ENCODE data around the gene THRA. TPM values are rescaled to one million over a fixed set of nuclear protein-coding genes. Genes with fewer than 3 reads are reported as not detected.
A peak's percentile ranks its signal among the peaks of the same experiment; 100 is the strongest.

The THRA gene
- 10 to 100 TPM; 54.4 to 77.9 TPM for total RNA-seq
- long read RNA-seq, partial matches to known transcripts, result 4 of 9 reads
- long read RNA-seq, other reads (novel, unspliced or antisense), result 5 of 9 reads

- peak; percentile 82 to 88 for ATAC-seq
- intact Hi-C loops (cut with DNase I), result loop anchor here in 1 of 2 donors (2.0 kb wide), 1 partner anchor 50 kb away; no protein-coding TSS in a partner anchor
Measured at GRCh38 chr17:40062329-40063186, at the start of gene THRA. Gene THRA (plus strand): TSS chr17:40062965. CDS start chr17:40074489, 11,524 bp downstream.

DNA sequence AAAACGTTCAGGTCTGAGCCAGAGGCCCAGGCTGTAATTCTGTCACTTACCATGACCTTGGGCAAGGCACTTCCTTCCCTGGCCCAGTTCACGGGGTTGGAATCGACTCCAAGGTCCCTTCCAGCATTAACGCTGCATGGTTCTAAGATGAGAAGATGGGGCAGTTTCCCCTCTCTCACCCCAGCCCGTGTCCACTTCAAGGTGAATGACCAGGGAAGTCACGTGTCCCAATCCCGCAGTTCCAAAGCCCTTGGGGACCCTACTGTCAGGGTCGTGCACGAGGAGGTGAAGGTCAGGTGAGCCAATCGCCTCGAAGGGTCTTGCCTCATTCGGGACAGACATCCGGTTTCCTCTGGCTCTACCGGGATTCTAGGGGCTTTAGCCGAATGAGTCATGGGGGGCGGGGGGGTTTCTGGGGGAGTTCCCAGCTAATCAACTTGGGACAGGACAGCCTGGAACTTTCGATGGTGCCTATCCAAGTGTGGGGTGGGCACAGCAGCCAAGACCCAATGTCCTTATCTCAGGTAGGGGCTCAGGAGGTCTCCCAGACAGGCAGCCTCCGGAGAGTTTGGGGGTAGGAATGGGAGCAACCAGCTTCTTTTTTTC is 48.3 kb upstream of the THRA start:
- ATAC-seq (peak in 1 of 2 donors; percentile 12), DNase-seq (peak; percentile 51)
- intact Hi-C loops (cut with DNase I), result loop anchor here (5.0 to 10.0 kb wide), 4 partner anchors 98 to 270 kb away; partner anchors contain the start of gene CDC6 (in 1 of the 2)

More at GRCh38 chr17:40062329-40063186, at the start of gene THRA:
- peak; percentile 75 for DNase-seq

DNA sequence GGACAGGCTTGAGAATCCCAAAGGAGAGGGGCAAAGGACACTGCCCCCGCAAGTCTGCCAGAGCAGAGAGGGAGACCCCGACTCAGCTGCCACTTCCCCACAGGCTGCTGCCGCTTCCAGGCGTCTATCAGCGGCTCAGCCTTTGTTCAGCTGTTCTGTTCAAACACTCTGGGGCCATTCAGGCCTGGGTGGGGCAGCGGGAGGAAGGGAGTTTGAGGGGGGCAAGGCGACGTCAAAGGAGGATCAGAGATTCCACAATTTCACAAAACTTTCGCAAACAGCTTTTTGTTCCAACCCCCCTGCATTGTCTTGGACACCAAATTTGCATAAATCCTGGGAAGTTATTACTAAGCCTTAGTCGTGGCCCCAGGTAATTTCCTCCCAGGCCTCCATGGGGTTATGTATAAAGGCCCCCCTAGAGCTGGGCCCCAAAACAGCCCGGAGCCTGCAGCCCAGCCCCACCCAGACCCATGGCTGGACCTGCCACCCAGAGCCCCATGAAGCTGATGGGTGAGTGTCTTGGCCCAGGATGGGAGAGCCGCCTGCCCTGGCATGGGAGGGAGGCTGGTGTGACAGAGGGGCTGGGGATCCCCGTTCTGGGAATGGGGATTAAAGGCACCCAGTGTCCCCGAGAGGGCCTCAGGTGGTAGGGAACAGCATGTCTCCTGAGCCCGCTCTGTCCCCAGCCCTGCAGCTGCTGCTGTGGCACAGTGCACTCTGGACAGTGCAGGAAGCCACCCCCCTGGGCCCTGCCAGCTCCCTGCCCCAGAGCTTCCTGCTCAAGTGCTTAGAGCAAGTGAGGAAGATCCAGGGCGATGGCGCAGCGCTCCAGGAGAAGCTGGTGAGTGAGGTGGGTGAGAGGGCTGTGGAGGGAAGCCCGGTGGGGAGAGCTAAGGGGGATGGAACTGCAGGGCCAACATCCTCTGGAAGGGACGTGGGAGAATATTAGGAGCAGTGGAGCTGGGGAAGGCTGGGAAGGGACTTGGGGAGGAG is 47.5 kb upstream of the THRA start, which contains the start of gene CSF3:
Gene CSF3, plus strand, starts transcription at position 436 of the 993 bp plus-strand sequence. Its CDS starts 35 bp downstream, at position 471.
- no peak for ATAC-seq
- intact Hi-C loops (cut with DNase I), result loop anchor here (5.0 to 10.0 kb wide), 3 partner anchors 162 to 270 kb away; partner anchors contain the start of genes CDC6 (in 1 of the 2) and RAPGEFL1 (in 1 of the 2)

GRCh38 chr17:40015998-40016985 is 46.5 kb upstream of the THRA start:
- DNase-seq (no peak), ATAC-seq (no peak)
- intact Hi-C loops (cut with DNase I), result loop anchor here (5.0 to 10.0 kb wide), 3 partner anchors 161 to 269 kb away; partner anchors contain the start of genes CDC6 (in 1 of the 2) and RAPGEFL1 (in 1 of the 2)

More for the DNA sequence above, 47.5 kb upstream of the THRA start, which contains the start of gene CSF3:
- no peak for DNase-seq

DNA sequence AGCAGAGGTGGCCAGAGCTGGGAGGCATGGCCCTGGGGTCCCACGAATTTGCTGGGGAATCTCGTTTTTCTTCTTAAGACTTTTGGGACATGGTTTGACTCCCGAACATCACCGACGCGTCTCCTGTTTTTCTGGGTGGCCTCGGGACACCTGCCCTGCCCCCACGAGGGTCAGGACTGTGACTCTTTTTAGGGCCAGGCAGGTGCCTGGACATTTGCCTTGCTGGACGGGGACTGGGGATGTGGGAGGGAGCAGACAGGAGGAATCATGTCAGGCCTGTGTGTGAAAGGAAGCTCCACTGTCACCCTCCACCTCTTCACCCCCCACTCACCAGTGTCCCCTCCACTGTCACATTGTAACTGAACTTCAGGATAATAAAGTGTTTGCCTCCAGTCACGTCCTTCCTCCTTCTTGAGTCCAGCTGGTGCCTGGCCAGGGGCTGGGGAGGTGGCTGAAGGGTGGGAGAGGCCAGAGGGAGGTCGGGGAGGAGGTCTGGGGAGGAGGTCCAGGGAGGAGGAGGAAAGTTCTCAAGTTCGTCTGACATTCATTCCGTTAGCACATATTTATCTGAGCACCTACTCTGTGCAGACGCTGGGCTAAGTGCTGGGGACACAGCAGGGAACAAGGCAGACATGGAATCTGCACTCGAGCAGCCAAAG is 45.2 kb upstream of the THRA start:
- intact Hi-C loops (cut with DNase I), result loop anchor here (5.0 to 10.0 kb wide), 3 partner anchors 160 to 267 kb away; partner anchors contain the start of genes CDC6 (in 1 of the 2) and RAPGEFL1 (in 1 of the 2)
- DNase-seq (peak; percentile 48), ATAC-seq (no peak)

- intact Hi-C loops (cut with DNase I), result loop anchor here (5.0 to 10.0 kb wide), 3 partner anchors 159 to 266 kb away; partner anchors contain the start of genes CDC6 (in 1 of the 2) and RAPGEFL1 (in 1 of the 2)
- peak; percentile 32 to 39 for ATAC-seq
- peak; percentile 63 for DNase-seq
Measured at GRCh38 chr17:40018211-40019121, 44.3 kb upstream of the THRA start.

GRCh38 chr17:40019140-40019991 is 43.4 kb upstream of the THRA start:
- DNase-seq (peak; percentile 48), ATAC-seq (peak in 1 of 2 donors; percentile 11)
- intact Hi-C loops (cut with DNase I), result loop anchor here (5.0 to 10.0 kb wide), 3 partner anchors 158 to 265 kb away; partner anchors contain the start of genes CDC6 (in 1 of the 2) and RAPGEFL1 (in 1 of the 2)

DNA sequence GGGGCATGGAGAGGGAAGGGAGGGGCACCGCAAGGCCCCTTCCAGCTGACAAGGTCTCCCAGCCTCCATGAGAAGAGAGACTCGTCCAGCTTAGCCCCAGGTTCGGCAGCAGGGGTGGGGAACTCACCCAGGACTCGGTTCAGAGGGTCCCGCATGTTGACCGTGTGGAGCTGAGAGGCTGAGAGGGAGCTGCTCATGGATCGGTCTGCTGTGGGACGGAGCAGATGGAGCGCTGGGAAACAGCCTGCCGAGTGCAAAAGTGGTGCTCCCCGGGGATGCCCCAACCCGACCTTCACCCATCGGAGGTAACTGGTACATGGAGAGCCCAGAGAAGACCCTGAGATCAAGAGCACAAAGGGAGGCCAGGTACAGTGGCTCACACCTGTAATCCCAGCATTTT is 42.6 kb upstream of the THRA start:
- intact Hi-C loops (cut with DNase I), result no loop called here
- ATAC-seq (no peak), DNase-seq (no peak)

GRCh38 chr17:40021451-40021971 is 41.3 kb upstream of the THRA start:
- intact Hi-C loops (cut with DNase I), result no loop called here
- peak; percentile 3 to 20 for ATAC-seq

DNA sequence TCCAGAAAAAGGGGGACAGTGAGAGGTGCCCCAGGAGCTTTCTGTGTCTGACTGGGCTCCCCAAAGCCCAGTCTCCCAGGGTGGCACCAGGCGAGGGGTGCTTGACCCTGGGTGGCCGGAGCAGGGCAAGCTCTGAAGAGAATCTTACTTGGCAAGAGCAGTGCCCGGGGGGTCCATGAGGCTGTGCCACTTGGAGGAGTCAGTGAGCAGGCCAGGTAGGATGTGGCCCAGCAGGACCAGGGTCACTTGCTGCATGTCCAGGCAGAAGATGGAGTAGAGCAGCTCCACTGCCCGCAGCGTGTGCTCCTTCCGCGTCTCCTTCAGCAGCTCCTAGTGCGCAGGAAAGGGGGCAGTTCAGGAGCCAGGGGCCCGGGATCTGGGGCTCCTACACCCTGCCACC is 40.3 kb upstream of the THRA start:
- no peak for ATAC-seq
- DNase-seq, result no peak

More at GRCh38 chr17:40021451-40021971, 41.3 kb upstream of the THRA start:
- peak; percentile 50 for DNase-seq

DNA sequence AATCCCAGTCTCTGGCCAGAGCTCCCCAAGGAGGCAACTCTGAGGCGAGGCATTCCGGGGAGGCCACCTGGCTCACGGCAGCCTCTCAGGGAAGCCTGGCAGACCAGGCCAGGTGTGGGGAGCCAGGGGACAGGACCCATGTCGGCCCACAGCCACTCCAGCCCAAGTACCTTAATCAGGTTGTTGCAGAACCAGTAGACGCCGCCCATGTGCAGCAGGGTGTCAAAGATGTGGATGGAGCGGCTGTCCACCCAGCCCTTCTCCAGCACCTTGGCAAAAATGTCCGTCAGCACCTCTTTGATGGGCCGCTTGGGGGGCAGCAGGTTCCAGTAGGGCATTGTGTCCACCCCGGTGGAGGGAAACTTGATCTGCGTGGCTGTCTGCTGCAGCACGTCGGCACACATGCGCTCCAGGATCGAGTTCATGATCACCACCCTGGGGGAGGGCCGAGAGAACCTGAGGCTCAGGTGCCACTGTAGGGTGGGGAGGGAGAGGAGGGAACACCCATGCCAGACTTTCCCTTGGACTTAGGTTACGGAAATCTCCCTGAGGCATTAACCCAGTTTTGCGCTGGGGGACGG is 39.7 kb upstream of the THRA start:
- no peak for DNase-seq
- intact Hi-C loops (cut with DNase I), result no loop called here
- ATAC-seq, result no peak

More for the DNA sequence above, 40.3 kb upstream of the THRA start:
- intact Hi-C loops (cut with DNase I), result no loop called here

- intact Hi-C loops (cut with DNase I), result no loop called here
- ATAC-seq (peak in 1 of 2 donors; percentile 18), DNase-seq (peak; percentile 86)
Measured at GRCh38 chr17:40023590-40024292, 39.0 kb upstream of the THRA start.

DNA sequence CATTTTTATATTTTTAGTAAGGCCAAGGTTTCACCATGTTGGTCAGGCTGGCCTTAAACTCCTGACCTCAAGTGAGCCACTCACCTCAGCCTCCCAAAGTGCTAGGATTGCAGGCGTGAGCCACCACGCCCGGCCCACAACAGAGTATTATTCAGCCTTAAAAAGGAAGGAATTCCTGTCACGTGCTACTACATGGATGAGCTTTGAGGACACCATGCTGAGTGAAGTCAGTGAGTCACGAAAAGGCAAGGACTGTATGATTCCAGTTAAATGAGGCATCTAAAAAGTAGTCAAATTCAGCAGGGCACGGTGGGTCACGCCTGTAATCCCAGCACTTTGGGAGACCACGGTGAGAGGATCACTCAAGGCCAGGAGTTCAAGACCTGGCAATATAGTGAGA is 37.9 kb upstream of the THRA start:
- intact Hi-C loops (cut with DNase I), result loop anchor here in 1 of 2 donors (5.0 kb wide), 1 partner anchor 42 kb away; no protein-coding TSS in a partner anchor
- DNase-seq, result no peak
- ATAC-seq, result no peak
